ENCODE results near the gene DNAJB1. TPM values are rescaled to one million over a fixed set of nuclear protein-coding genes. Genes with fewer than 3 reads are reported as not detected.
"Not testable (repeated sequence)": the region's sequence is repeated elsewhere in the genome, so short reads cannot be mapped to it uniquely, and the experiment has no call there.

DNAJB1 gene
- total RNA-seq, 1 experiment from 2014 or later: 149 TPM

- CTCF ChIA-PET: no interaction called here
- no peaks in the 10 kb centered on the region for H3K9me3 ChIP-seq (ENCODE audit: control insufficient read depth, insufficient read depth, low read depth, low read length)
- POLR2A ChIA-PET: interaction anchor here (0.6 kb wide), 3 partner anchors 37 to 148 kb away, joined by 4 to 5 read pairs (median 4); no protein-coding TSS in a partner anchor
- in situ Hi-C loops (cut with HindIII; ENCODE audit: low pct_unique_long_range_greater_than_20kb, low sequenced_read_pairs): no loop called here
- peak; percentile 53; the same call in 1 of the 2 replicates for ATAC-seq
- H3K4me3 ChIP-seq (ENCODE audit: low read depth in 2 of 2, low read length in 2 of 2): peak overlapping the region in 1 of 2 experiments; percentile 6; a peak in 1 of 4 replicates
- no peaks in the 10 kb centered on the region for H3K27me3 ChIP-seq (ENCODE audit: control insufficient read depth, insufficient read depth, low read length)
- TF ChIP-seq SIN3A (IDR thresholded peaks at IDR 0.05; ENCODE audit: borderline replicate concordance, insufficient read depth, low read depth, low read length): no peak
- no peak for TF ChIP-seq POLR2AphosphoS5 (IDR thresholded peaks at IDR 0.05; ENCODE audit: low read depth, low read length)
- TF ChIP-seq CTCF (IDR thresholded peaks at IDR 0.05): no peak
- no peak for TF ChIP-seq TCF7L2 (IDR thresholded peaks at IDR 0.05; ENCODE audit: low read depth, low read length)
- no peak for TF ChIP-seq REST (IDR thresholded peaks at IDR 0.05; ENCODE audit: insufficient read depth in 1 of 2, low read depth in 2 of 2, low read length in 1 of 2)
- intact Hi-C loops (cut with micrococcal nuclease; ENCODE audit: unreplicated experiment): no loop called here
- H3K4me1 ChIP-seq (ENCODE audit: control insufficient read depth, insufficient read depth, low read length): peaks cover 12% of the 10 kb centered on the region
- peak overlapping the region; percentile 39; the same call in 1 of the 2 replicates for H3K27ac ChIP-seq (ENCODE audit: low read length)
- DNase-seq (ENCODE audit: low read depth, low spot score): peak; percentile 73
- H3K36me3 ChIP-seq (ENCODE audit: control insufficient read depth, insufficient read depth, low read length): no peaks in the 10 kb centered on the region
- BruUV-seq (replicated peaks): no TSS peak
Measured at GRCh38 chr19:14507704-14508542, 10.3 kb downstream of the DNAJB1 start.

- no peaks in the 10 kb centered on the region for H3K9me3 ChIP-seq (ENCODE audit: control insufficient read depth, insufficient read depth, low read depth, low read length)
- H3K4me1 ChIP-seq (ENCODE audit: control insufficient read depth, insufficient read depth, low read length): peaks cover 12% of the 10 kb centered on the region
- H3K36me3 ChIP-seq (ENCODE audit: control insufficient read depth, insufficient read depth, low read length): no peaks in the 10 kb centered on the region
- peak; percentile 92 for TF ChIP-seq CTCF (IDR thresholded peaks at IDR 0.05)
- TF ChIP-seq TCF7L2 (IDR thresholded peaks at IDR 0.05; ENCODE audit: low read depth, low read length): no peak
- no peak for TF ChIP-seq POLR2AphosphoS5 (IDR thresholded peaks at IDR 0.05; ENCODE audit: low read depth, low read length)
- TF ChIP-seq SIN3A (IDR thresholded peaks at IDR 0.05; ENCODE audit: borderline replicate concordance, insufficient read depth, low read depth, low read length): no peak
- TF ChIP-seq REST (IDR thresholded peaks at IDR 0.05; ENCODE audit: insufficient read depth in 1 of 2, low read depth in 2 of 2, low read length in 1 of 2): no peak
- intact Hi-C loops (cut with micrococcal nuclease; ENCODE audit: unreplicated experiment): no loop called here
- BruUV-seq (replicated peaks): no TSS peak
- ChIA-PET CTCF (interaction anchor here (0.6 to 1.7 kb wide), 6 partner anchors 9 to 30 kb away, joined by 4 to 10 read pairs (median 4); partner anchors contain the start of genes DNAJB1 and GIPC1), POLR2A (interaction anchor here (0.5 to 0.6 kb wide), 3 partner anchors 10 to 50 kb away, joined by 3 read pairs; no protein-coding TSS in a partner anchor)
- in situ Hi-C loops (cut with HindIII; ENCODE audit: low pct_unique_long_range_greater_than_20kb, low sequenced_read_pairs): no loop called here
- no peaks in the 10 kb centered on the region for H3K27me3 ChIP-seq (ENCODE audit: control insufficient read depth, insufficient read depth, low read length)
- H3K27ac ChIP-seq (ENCODE audit: low read length): peak overlapping the region; percentile 52
- H3K4me3 ChIP-seq (ENCODE audit: low read depth in 2 of 2, low read length in 2 of 2): no peak overlapping the region
- ATAC-seq (peak; percentile 88), DNase-seq (ENCODE audit: low read depth, low spot score) (no peak)
Measured at GRCh38 chr19:14505488-14506239, 12.5 kb downstream of the DNAJB1 start.

DNA sequence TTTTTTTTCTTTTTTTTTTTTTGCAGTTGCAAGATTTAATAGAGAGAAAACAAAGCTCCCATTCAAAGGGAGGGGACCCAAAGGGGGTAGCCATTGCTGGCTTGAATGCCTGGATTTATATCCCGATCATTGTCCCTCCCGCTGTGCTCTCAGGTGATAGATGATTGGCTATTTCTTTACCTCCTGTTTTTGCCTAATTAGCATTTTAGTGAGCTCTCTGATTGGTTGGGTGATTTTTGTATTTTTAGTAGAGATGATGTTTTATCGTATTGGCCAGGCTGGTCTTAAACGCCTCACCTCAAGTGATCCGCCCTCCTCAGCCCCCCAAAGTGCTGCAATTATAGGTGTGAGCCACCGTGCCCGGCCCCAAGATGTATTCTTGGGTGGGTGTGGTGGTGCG is 13.6 kb downstream of the DNAJB1 start:
- H3K27ac ChIP-seq (ENCODE audit: low read length); H3K36me3 ChIP-seq (ENCODE audit: control insufficient read depth, insufficient read depth, low read length); intact Hi-C loops (cut with micrococcal nuclease; ENCODE audit: unreplicated experiment); in situ Hi-C loops (cut with HindIII; ENCODE audit: low pct_unique_long_range_greater_than_20kb, low sequenced_read_pairs); BruUV-seq (replicated peaks); POLR2A ChIA-PET; H3K4me1 ChIP-seq (ENCODE audit: control insufficient read depth, insufficient read depth, low read length); H3K9me3 ChIP-seq (ENCODE audit: control insufficient read depth, insufficient read depth, low read depth, low read length); H3K4me3 ChIP-seq (ENCODE audit: low read depth in 2 of 2, low read length in 2 of 2); ATAC-seq; H3K27me3 ChIP-seq (ENCODE audit: control insufficient read depth, insufficient read depth, low read length); DNase-seq (ENCODE audit: low read depth, low spot score): not testable (repeated sequence)
- CTCF ChIA-PET: interaction anchor here (0.7 to 1.7 kb wide), 2 partner anchors 21 to 182 kb away, joined by 4 read pairs; no protein-coding TSS in a partner anchor

All from Panc1 (cell line).